T-helper 2 cell treated with Interferon-gamma antibody and Interleukin-4, amounts not matched to agents 5 μg/mL and 100 μg/mL, for 36 hours (primary cell): ENCODE data around the gene GALNT3.

Source experiments
- DNase-seq: peaks from one replicate; pipeline ENCODE4 v3.0.0; 2021; ENCODE audit warnings: low spot score
- H3K27ac Mint-ChIP-seq: one replicate; pipeline ENCODE4 v1.8.0; 2021; ENCODE audit warnings: mild to moderate bottlenecking, mixed read lengths
- H3K27me3 Mint-ChIP-seq: one replicate; pipeline ENCODE4 v1.8.0; 2021; ENCODE audit warnings: low read depth, mixed read lengths
- H3K36me3 Mint-ChIP-seq: one replicate; pipeline ENCODE4 v1.8.0; 2021; ENCODE audit warnings: low read depth, mixed read lengths
- H3K4me1 Mint-ChIP-seq: one replicate; pipeline ENCODE4 v1.8.0; 2021; ENCODE audit warnings: low read depth, mixed read lengths
- H3K4me3 Mint-ChIP-seq: one replicate; pipeline ENCODE4 v1.8.0; 2022; ENCODE audit warnings: mild to moderate bottlenecking, moderate library complexity, mixed read lengths
- H3K9me3 Mint-ChIP-seq: one replicate; pipeline ENCODE4 v1.8.0; 2021; ENCODE audit warnings: mixed read lengths

Gene GALNT3

GRCh38 chr2:165790466-165790865 is 3.6 kb downstream of the GALNT3 start:
- H3K36me3 Mint-ChIP-seq: peaks cover 38% of the 10 kb centered on the region
- DNase-seq: no peak
- peaks cover 45% of the 10 kb centered on the region for H3K4me1 Mint-ChIP-seq
- H3K27me3 Mint-ChIP-seq: no peaks in the 10 kb centered on the region
- no peak overlapping the region for H3K4me3 Mint-ChIP-seq
- no peaks in the 10 kb centered on the region for H3K9me3 Mint-ChIP-seq
- no peak overlapping the region for H3K27ac Mint-ChIP-seq

DNA sequence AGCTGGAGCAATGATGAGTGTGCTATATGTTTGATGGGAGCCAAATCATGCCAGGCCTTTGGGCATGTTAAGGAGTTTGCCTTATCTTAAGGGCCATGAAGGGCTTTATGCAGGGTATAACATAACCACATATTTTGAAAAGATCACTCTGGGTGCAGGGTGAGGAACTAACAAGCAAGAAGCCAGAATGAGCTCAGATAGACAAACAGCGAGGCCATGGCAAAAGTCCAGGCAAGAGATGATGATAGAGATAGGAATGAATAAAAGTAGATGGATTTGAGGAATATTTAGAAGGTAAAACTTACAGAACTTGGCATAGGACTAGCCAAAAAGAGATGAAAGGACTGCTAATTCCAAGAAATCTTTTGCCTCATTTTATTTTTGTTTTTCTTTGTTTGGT is 6.7 kb downstream of the GALNT3 start:
- Mint-ChIP-seq H3K9me3 (no peaks in the 10 kb centered on the region), H3K4me3 (no peak overlapping the region), H3K27me3 (no peaks in the 10 kb centered on the region), H3K4me1 (peaks cover 36% of the 10 kb centered on the region), H3K36me3 (peaks cover 49% of the 10 kb centered on the region), H3K27ac (no peak overlapping the region)
- no peak for DNase-seq

- H3K27ac Mint-ChIP-seq: no peak overlapping the region
- peaks cover 57% of the 10 kb centered on the region for H3K36me3 Mint-ChIP-seq
- H3K4me1 Mint-ChIP-seq: peaks cover 19% of the 10 kb centered on the region
- DNase-seq: no peak
- H3K27me3 Mint-ChIP-seq: no peaks in the 10 kb centered on the region
- peaks cover 17% of the 10 kb centered on the region for H3K9me3 Mint-ChIP-seq
- H3K4me3 Mint-ChIP-seq: no peak overlapping the region
Measured at GRCh38 chr2:165779706-165780105, 14.3 kb downstream of the GALNT3 start.

DNA sequence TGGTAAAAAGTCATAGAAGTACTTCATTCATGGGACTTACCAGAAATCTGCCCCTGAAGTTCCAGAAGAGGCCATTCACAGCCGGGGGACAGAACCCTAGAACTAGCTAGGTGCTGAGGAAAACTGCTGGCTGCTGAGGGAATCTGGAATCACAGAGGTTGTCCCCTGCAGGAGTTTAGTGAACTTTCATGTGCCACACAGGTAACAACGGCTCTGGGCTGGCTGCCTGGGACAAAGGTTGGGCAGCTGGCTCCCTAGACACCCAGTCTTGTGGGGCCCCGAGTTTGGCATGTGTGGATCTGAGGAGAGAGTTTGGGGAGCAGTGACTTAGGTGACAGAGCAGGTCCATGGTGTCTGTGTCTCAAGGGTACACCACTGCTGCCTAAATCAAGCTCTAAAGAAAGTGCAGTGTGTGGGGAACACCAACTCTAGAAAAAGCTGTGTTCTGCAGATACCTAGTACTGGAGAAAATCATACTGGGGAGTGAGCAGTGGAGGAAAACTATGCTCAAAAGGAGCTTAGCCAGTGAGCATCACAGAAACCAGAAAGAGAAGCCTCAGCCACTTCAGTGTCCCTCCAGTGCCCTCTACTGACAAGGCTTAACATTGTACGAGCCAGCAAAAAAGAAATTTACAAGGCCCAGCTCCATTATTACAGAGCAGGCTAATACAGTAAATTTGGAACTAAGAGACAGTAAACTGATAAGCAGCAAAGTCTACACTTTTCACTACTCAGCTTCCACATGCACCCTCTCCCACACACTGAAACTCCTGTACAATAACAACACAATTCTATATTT is 15.2 kb downstream of the GALNT3 start:
- Mint-ChIP-seq H3K9me3 (peaks cover 17% of the 10 kb centered on the region), H3K4me3 (no peak overlapping the region), H3K27me3 (no peaks in the 10 kb centered on the region), H3K27ac (no peak overlapping the region), H3K36me3 (peaks cover 55% of the 10 kb centered on the region), H3K4me1 (peaks cover 19% of the 10 kb centered on the region)
- no peak for DNase-seq

DNA sequence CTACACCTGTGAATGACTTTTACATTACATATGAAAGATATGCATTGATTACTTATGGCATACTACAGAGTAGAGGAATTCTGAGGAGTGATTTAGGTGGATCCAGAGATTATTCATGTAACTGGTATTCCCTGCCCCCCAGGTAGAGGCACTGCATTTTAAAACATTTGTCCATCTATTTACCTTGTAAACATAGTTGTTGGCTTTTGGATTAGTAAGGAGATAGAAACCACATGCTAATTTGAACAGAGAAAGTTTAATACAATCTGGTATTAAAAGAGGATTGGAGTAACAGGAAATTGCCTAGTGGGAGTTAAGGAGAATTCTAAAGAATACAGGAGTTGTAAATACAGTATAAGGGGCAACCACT is 15.9 kb downstream of the GALNT3 start:
- Mint-ChIP-seq H3K4me3 (peak overlapping the region; percentile 28), H3K27me3 (no peaks in the 10 kb centered on the region), H3K4me1 (peaks cover 19% of the 10 kb centered on the region), H3K9me3 (peaks cover 17% of the 10 kb centered on the region), H3K27ac (peak overlapping the region; percentile 49), H3K36me3 (peaks cover 61% of the 10 kb centered on the region)
- DNase-seq: no peak

GRCh38 chr2:165777522-165778186 is 16.4 kb downstream of the GALNT3 start:
- Mint-ChIP-seq H3K9me3 (peaks cover 17% of the 10 kb centered on the region), H3K4me1 (peaks cover 19% of the 10 kb centered on the region), H3K27ac (peak overlapping the region; percentile 49), H3K4me3 (peak overlapping the region; percentile 16), H3K36me3 (peaks cover 63% of the 10 kb centered on the region), H3K27me3 (no peaks in the 10 kb centered on the region)
- DNase-seq: peak; percentile 41

DNA sequence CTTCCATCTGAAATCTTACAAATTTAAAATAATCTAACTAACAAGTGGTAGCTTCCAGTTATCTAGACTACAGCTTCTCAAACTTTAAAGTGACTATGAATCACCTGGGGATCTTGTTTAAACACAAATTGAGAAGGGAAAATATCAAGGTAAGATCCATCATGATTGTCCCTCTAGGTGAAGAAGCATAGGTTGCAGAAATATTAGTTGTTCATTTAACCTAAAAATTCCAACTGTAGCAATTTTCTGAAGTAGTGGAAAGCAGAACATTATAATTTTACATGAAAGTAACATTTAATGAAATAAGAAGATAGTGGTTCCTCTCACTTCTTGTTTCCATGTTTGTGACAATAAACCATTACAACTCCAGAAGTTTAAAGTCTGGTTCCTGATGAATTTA is 17.3 kb downstream of the GALNT3 start:
- Mint-ChIP-seq H3K4me1 (peaks cover 19% of the 10 kb centered on the region), H3K4me3 (no peak overlapping the region), H3K27me3 (no peaks in the 10 kb centered on the region), H3K27ac (no peak overlapping the region), H3K9me3 (peaks cover 17% of the 10 kb centered on the region), H3K36me3 (peaks cover 62% of the 10 kb centered on the region)
- no peak for DNase-seq

GRCh38 chr2:165776013-165776412 is 18.0 kb downstream of the GALNT3 start:
- Mint-ChIP-seq H3K36me3 (peaks cover 61% of the 10 kb centered on the region), H3K4me1 (peaks cover 19% of the 10 kb centered on the region), H3K27ac (no peak overlapping the region), H3K9me3 (peaks cover 17% of the 10 kb centered on the region), H3K27me3 (no peaks in the 10 kb centered on the region), H3K4me3 (no peak overlapping the region)
- DNase-seq: no peak

DNA sequence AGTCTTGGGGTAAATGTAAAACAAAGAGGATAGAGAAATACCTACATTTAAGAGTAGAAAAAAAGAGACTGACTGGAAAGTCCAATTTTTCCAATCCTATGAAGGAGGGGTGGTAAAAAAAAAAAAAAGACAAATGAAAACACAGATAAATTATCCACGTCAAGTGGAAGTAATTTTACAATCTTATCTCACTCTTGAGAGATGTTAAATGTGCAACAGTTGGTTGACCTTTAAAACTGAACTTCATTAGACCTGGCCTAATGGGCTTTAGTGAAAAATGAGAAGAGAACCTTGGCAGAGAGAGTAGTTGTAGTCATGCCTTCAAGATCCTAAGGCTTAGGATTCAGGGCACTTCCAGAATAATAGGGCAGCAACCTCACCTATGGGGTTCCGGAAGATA is 20.4 kb downstream of the GALNT3 start:
- no peak for DNase-seq
- Mint-ChIP-seq H3K4me3 (no peak overlapping the region), H3K27me3 (no peaks in the 10 kb centered on the region), H3K9me3 (no peaks in the 10 kb centered on the region), H3K36me3 (peaks cover 44% of the 10 kb centered on the region), H3K27ac (no peak overlapping the region), H3K4me1 (peaks cover 15% of the 10 kb centered on the region)

DNA sequence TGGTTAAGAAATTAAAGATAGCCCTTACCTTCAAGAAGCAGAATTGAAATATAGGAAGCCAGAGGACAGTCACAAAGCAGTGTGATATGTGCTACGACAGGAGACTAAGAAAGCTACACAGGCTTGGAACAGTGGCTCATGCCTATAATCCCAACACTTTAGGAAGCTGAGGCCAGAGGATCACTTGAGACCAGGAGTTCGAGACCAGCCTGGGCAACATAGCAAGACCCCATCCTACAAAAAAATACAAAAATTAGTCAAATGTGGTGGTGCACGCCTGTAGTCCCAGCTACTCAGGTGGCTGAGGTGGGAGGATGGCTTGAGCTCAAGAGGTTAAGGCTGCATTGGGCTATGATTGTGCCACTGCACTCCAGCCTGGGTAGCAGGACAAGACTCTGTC is 21.9 kb downstream of the GALNT3 start:
- Mint-ChIP-seq H3K27ac (no peak overlapping the region), H3K27me3 (no peaks in the 10 kb centered on the region), H3K36me3 (peaks cover 36% of the 10 kb centered on the region), H3K4me3 (no peak overlapping the region), H3K9me3 (no peaks in the 10 kb centered on the region), H3K4me1 (peaks cover 3% of the 10 kb centered on the region)
- no peak for DNase-seq

- Mint-ChIP-seq H3K4me3 (no peak overlapping the region), H3K9me3 (no peaks in the 10 kb centered on the region), H3K36me3 (peaks cover 11% of the 10 kb centered on the region), H3K4me1 (peaks cover 3% of the 10 kb centered on the region), H3K27ac (peak overlapping the region; percentile 55), H3K27me3 (no peaks in the 10 kb centered on the region)
- DNase-seq: no peak
Measured at GRCh38 chr2:165766326-165766927, 27.6 kb downstream of the GALNT3 start.

DNA sequence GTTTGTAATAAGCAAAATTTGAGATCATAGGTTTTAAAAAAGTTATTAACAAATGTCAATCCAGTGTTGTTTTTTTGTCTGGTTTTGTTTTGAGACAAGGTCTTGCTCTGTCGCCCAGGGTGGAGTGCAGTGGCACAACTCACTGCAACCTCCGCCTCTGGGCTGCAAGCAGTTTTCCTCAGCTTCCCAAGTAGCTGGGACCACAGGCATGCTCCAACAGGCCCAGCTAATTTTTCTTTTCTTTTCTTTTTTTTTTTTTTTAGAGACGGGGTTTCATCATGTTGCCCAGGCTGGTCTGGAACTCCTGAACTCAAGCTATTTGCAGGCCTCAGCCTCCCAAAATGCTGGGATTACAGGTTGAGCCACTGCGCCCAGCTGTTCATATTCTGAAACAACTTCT is 31.3 kb downstream of the GALNT3 start:
- Mint-ChIP-seq H3K4me3 (no peak overlapping the region), H3K36me3 (peaks cover 17% of the 10 kb centered on the region), H3K27ac (no peak overlapping the region), H3K27me3 (no peaks in the 10 kb centered on the region), H3K9me3 (no peaks in the 10 kb centered on the region), H3K4me1 (peaks cover 3% of the 10 kb centered on the region)
- no peak for DNase-seq

DNA sequence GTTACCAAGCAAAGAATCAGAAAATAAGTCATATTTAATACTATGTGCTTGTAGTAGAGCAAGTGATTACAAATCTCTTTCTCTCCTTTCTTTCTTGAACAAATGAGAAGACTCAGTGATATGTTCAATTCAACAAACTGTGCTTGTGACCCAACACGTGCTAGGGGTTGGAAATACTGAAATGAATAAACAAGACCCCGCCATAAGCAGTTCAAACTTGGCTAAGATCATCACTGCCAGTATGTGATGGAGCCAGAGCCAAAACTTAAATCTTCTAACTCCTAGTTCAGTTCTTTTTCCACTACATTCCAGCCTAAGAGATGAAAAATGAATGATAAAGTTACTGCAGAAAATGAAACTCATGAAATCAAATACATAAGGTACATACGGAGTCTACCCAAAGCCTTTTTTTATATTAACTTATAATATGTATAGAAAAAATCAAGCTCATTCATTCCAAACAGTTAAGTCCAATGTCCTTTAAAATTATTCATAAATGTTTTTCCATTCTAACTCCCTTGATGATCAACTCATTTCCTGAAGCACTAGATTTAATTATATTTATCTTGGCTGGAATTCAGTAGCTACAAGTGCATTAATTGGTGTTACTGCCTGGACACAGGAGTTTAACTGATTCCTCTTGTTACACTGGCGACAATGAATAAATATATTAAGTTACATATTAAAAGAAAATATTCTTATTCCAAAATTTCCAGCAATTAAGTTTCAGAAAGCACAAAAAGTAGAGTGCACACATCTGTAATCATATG is 36.0 kb downstream of the GALNT3 start:
- Mint-ChIP-seq H3K9me3 (no peaks in the 10 kb centered on the region), H3K4me1 (peaks cover 7% of the 10 kb centered on the region), H3K4me3 (no peak overlapping the region), H3K36me3 (peaks cover 38% of the 10 kb centered on the region), H3K27ac (no peak overlapping the region), H3K27me3 (no peaks in the 10 kb centered on the region)
- no peak for DNase-seq

GRCh38 chr2:165746501-165746900 is 47.5 kb downstream of the GALNT3 start:
- Mint-ChIP-seq H3K9me3 (no peaks in the 10 kb centered on the region), H3K4me3 (no peak overlapping the region), H3K27me3 (no peaks in the 10 kb centered on the region), H3K27ac (no peak overlapping the region), H3K36me3 (peaks cover 38% of the 10 kb centered on the region), H3K4me1 (peaks cover 7% of the 10 kb centered on the region)
- no peak for DNase-seq
